ENCODE measurements around the gene TCFL5. TPM values are rescaled to one million over a fixed set of nuclear protein-coding genes. Genes with fewer than 3 reads are reported as not detected.

TCFL5 gene
- total and polyA plus RNA-seq, 5 experiments from 2014 or later = 1.0 to 13.4 (median 2.1) TPM

DNA sequence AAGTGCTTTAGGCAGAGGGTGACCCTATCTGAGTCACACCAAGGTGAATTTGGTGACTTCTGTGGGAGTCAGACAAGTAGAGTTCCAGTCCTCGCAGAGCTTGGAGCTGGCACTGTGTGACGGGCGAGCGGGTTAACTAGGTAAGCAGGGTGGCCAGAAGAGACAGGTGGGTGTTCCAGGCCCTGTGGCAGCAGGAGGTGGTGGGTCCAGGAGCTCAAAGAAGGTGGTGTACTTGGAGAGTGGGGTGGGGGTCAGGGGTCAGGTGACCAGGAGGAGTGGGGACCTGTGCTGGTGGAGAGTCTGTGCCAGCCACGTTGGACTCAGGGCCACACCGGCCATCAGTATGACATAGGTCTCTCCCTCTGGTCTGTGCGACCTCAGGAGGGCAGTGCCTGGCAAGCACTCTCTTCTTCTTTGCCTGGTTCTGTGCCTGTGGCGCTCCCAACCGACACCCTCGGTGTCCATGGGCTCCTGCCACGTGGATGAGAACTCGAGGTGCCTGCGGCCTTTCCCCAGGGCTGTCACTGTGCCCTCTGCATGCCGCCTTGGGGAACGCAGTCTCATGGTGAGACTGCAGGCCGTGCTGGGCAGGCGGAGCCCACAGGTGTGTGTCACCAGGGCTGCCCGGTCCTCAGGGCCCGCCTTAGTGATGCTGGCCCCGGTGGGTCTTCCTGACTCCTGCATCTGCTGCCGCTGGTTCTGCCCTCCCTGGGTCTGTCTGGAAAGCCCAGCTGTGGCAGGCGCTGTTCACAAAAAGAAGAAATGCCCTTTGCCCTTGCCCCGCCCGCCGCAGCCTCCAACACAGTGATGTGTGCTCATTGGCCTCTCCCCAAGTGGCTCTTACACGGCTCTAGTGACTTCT is 63.7 kb downstream of the TCFL5 start:
- H3K4me1 Mint-ChIP-seq = peaks cover 8 to 42% (median 30%) of the 10 kb centered on the region in 4 donors
- no peak for ATAC-seq
- POLR2A ChIA-PET = interaction anchor here (1.0 to 5.0 kb wide), 2 partner anchors 8 to 57 kb away, joined by 4 to 145 read pairs; partner anchors contain the start of gene OGFR
- DNase-seq = no peak
- peaks cover 0 to 26% (median 4%) of the 10 kb centered on the region in 3 donors for H3K36me3 Mint-ChIP-seq
- peak overlapping the region; percentile 69 to 89 (median 82) for H3K4me3 Mint-ChIP-seq
- no peaks in the 10 kb centered on the region for H3K27me3 Mint-ChIP-seq
- H3K27ac Mint-ChIP-seq = peak overlapping the region in 8 of 10 donors; percentile 63 to 90 (median 83)
- H3K9me3 Mint-ChIP-seq = no peaks in the 10 kb centered on the region

DNA sequence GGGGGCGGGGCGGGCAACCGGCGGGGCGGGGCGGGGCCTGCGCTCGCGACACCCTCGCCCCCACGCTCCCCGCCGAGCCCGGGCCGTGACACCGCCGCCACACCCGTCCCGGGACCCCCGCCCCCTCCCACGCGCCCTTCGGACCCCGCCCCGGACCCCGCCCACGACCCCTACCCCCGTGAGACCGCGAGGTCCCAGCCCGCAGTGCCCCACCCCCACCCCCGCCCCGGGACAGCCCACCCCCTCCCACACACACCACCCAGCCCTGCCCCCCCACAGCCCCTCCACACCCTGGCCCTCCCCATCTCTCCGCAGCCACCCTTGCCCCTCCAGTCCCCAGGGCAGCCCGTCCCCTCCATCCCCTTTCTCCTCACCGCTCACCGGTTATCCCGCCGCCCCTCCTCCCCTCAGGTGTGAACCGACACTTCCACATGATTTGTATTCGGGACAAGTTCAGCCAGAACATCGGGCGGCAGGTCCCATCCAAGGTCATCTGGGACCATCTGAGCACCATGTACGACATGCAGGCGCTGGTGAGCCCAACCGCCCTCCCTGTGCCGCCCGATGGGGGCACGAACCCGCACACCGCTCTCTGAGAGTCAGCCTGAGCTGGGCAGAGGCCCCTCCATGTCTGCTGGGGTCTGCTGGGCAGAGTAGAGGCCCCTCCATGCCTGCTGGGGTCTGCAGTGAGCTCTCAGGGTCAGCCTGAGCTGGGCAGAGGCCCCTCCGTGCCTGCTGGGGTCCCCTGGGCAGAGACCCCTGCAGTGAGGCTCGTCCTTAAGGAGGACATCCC is 64.7 kb downstream of the TCFL5 start:
- H3K27me3 Mint-ChIP-seq = no peaks in the 10 kb centered on the region
- ATAC-seq = no peak

DNA sequence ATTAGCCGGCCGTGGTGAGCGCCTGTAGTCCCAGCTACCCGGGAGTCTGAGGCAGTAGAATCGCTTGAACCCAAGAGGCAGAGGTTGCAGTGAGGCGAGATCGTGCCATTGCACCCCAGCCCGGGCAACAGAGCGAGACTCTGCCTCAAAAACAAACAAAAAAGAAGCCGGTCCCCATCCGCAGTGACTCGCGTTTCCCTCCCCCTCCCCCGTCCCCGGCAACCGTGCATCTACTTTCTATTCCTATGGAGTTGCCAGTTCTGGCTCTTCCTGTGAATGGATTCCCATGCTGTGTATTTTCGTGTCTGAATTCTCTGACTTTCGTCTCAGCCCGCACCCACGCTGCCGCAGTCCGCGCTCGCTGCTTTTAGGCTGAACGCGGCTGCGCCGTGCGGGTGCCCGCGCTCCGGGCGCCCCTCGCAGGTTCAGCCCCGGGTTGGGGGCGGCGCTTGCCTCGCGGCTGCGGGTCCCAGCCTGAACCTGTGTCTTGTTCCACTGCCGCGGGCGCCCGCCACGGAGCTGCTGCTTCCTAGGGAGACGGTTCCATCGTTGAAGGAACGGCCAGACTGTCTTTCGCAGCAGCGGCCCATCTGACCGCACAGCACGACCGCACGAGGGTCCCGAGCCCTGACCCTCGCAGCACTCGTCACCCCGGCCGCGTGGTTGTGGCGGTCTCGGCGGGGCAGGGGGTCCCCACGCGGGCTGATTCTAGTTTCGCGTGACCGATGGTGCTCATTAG is 66.4 kb downstream of the TCFL5 start:
- DNase-seq = peak; percentile 60 to 86 (median 70)
- peaks cover 14 to 50% (median 46%) of the 10 kb centered on the region in 4 donors for H3K4me1 Mint-ChIP-seq
- H3K27ac Mint-ChIP-seq = peak overlapping the region; percentile 88 to 98 (median 95)
- no peaks in the 10 kb centered on the region for H3K9me3 Mint-ChIP-seq
- peaks cover 0 to 19% (median 4%) of the 10 kb centered on the region in 3 donors for H3K36me3 Mint-ChIP-seq
- POLR2A ChIA-PET = interaction anchor here (0.7 to 5.0 kb wide), 27 partner anchors 9 to 385 kb away, joined by 3 to 145 read pairs (median 6); partner anchors contain the start of genes COL9A3, GID8, NTSR1 and OGFR
- H3K27me3 Mint-ChIP-seq = no peaks in the 10 kb centered on the region
- peak overlapping the region; percentile 82 to 90 (median 86) for H3K4me3 Mint-ChIP-seq
- ATAC-seq = peak; percentile 19 to 40

More for the DNA sequence above, 64.7 kb downstream of the TCFL5 start:
- peaks cover 0 to 26% (median 4%) of the 10 kb centered on the region in 3 donors for H3K36me3 Mint-ChIP-seq
- peak overlapping the region; percentile 69 to 89 (median 82) for H3K4me3 Mint-ChIP-seq
- H3K9me3 Mint-ChIP-seq = no peaks in the 10 kb centered on the region
- no peak for DNase-seq
- POLR2A ChIA-PET = interaction anchor here (0.6 to 5.0 kb wide), 12 partner anchors 9 to 145 kb away, joined by 3 to 145 read pairs (median 3); partner anchors contain the start of genes OGFR and TCFL5
- H3K27ac Mint-ChIP-seq = peak overlapping the region in 9 of 10 donors; percentile 11 to 92 (median 83)
- peaks cover 11 to 42% (median 37%) of the 10 kb centered on the region in 4 donors for H3K4me1 Mint-ChIP-seq

DNA sequence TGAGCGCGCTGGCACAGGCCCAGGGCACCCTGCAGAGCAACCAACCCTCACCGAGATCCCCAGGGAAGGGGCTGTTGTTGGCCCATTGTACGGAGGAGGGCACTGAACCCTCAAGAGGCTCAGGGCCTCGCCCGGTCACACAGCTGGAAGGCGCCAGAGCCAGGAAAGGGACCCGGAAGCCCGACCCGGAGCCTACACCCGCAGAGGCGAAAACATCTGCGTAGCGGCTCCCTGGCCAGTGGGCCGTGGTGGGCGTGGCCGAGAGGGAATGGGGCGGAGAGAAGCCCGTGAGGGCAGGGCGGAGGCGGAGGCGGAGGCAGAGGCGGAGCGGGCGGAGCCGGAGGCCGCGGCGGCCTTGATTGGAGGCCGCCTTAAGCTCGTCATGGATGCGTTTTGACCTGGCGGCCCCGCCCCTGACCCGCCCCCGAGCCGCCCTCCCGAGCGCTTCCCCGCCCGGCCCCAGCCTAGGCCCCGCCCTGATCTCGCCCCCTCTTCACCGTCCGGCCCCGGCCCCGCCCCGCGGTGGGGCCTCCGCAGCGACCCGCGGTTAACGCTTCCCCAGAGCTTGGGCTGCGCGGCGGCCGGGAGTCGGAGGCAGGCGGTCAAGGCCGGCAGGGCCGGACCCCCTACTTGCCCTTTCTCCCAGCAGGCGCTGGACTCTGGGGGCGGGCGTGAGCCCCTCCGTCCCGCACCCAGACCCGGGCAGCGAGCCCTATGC is 67.5 kb downstream of the TCFL5 start:
- peak overlapping the region; percentile 82 to 90 (median 86) for H3K4me3 Mint-ChIP-seq

DNA sequence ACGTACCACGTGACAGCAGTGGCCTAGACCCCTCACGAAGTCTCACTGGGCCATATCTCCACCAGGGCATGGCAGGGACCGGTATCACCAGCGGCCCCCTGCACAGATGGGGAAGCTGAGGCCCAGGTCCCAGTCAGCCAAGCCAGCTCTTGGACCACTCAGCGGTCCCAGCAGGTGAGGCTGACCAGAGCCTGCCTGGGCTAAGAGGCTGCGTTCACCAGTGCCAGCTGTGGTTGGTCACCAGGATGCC is 67.9 kb downstream of the TCFL5 start:
- Mint-ChIP-seq H3K4me1 (peaks cover 14 to 48% (median 43%) of the 10 kb centered on the region in 4 donors), H3K36me3 (peaks cover 0 to 4% (median 0%) of the 10 kb centered on the region in 3 donors), H3K27me3 (no peaks in the 10 kb centered on the region), H3K9me3 (no peaks in the 10 kb centered on the region), H3K4me3 (peak overlapping the region; percentile 72 to 90 (median 82)), H3K27ac (peak overlapping the region; percentile 88 to 98 (median 96))
- POLR2A ChIA-PET = interaction anchor here (0.7 to 5.0 kb wide), 33 partner anchors 8 to 672 kb away, joined by 3 to 145 read pairs (median 5); partner anchors contain the start of genes COL9A3, DIDO1, GID8 and NTSR1
- peak in 1 of 2 donors; percentile 0 for ATAC-seq
- DNase-seq = peak in 1 of 10 donors; percentile 31

More for the DNA sequence above, 67.5 kb downstream of the TCFL5 start:
- Mint-ChIP-seq H3K4me1 (peaks cover 14 to 48% (median 44%) of the 10 kb centered on the region in 4 donors), H3K36me3 (peaks cover 0 to 9% (median under 1%) of the 10 kb centered on the region in 3 donors), H3K27ac (peak overlapping the region; percentile 88 to 98 (median 96)), H3K9me3 (no peaks in the 10 kb centered on the region), H3K27me3 (no peaks in the 10 kb centered on the region)
- POLR2A ChIA-PET = interaction anchor here (0.6 to 5.0 kb wide), 46 partner anchors 8 to 946 kb away, joined by 3 to 145 read pairs (median 4); partner anchors contain the start of genes COL9A3, DIDO1, GID8 and NTSR1
- ATAC-seq (peak; percentile 62 to 75), DNase-seq (peak; percentile 83 to 97 (median 94))

DNA sequence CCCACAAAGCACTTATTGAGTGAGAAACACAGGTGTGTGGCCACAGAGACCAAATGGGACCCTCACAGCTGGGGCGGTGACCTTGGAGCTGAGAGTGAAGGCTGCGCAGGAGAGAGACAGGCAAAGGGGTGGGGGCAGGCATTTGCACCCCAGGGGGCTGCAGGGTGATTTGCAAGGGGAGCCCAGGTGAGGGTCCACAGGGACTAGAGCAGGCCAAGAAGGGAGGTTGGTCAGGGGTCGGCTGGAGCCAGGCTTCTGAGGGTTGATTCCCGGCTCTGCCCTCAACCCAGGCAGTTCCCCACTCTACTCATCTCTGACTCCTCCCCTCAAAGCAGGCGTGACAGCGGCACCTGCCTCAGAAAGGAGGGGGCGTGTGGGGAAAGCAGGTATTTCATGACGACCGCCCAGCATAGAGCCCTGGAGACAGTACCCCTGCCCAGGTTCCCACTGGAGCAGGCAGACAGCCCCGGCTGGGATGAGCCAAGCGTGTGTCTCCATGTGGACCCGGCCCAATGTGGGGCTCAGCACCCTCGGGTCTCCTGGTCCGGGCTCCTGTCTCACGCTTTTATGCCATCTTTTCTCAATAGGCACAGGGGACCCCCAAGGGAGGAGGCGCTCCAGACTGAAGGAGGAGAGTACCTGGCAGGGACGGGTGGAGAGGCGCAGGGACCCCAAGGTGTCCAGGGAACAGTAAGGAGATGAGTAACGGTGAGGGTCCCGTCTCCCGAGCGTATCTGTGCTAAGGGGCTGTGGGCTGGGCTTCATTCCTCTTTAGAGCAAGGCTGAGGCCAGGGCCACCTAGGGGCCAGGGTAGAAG is 68.5 kb downstream of the TCFL5 start:
- DNase-seq (peak in 6 of 10 donors; percentile 31 to 43 (median 38)), ATAC-seq (no peak)
- POLR2A ChIA-PET = interaction anchor here (0.6 to 5.0 kb wide), 31 partner anchors 7 to 309 kb away, joined by 3 to 145 read pairs (median 6); partner anchors contain the start of genes COL9A3, GID8, NTSR1 and OGFR
- Mint-ChIP-seq H3K9me3 (no peaks in the 10 kb centered on the region), H3K4me1 (peaks cover 11 to 44% (median 37%) of the 10 kb centered on the region in 4 donors), H3K4me3 (peak overlapping the region; percentile 72 to 90 (median 82)), H3K27ac (peak overlapping the region; percentile 88 to 98 (median 96)), H3K27me3 (no peaks in the 10 kb centered on the region), H3K36me3 (no peaks in the 10 kb centered on the region)

DNA sequence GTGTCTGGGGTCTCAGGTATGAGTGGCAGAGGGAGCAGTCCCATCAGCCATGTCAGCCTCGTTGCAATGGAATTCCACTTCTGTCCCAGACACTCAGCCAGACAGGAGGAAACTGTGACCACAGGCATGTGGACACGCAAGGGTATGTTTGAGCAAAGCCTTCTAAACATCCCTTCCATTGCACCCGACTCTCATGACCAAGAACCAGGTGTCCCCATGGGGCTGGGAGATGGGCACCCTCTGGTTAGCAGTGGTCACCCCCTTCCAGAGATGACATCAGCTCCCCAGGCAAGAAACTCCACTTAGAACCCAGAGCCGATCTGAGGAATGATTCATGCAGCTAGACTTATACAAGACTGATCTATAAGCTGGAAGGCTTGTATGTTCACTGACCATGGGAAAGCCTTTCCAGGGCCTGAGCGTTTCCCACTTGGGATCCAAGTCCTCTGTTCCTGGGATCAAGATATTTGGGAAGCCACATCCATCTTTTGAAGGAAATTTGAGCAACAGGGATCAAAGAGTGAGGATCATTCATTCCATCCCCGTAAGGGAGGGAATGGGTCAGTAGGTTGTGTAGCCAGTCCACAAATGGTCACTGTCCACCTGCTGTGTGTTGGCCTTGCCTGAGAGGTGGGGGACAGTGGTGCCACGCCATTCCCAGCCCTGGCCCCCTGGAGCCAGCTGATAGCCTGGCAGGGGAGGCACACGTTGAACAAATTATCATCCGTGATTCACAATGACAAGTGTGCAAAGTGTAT is 69.3 kb downstream of the TCFL5 start:
- POLR2A ChIA-PET = interaction anchor here (0.6 to 2.4 kb wide), 7 partner anchors 10 to 101 kb away, joined by 3 to 13 read pairs (median 4); partner anchors contain the start of gene OGFR
- no peak for DNase-seq
- ATAC-seq = no peak
- peak overlapping the region; percentile 74 to 98 (median 92) for H3K27ac Mint-ChIP-seq
- H3K9me3 Mint-ChIP-seq = no peaks in the 10 kb centered on the region
- no peaks in the 10 kb centered on the region for H3K36me3 Mint-ChIP-seq
- peak overlapping the region in 9 of 10 donors; percentile 6 to 90 (median 53) for H3K4me3 Mint-ChIP-seq
- no peaks in the 10 kb centered on the region for H3K27me3 Mint-ChIP-seq
- peaks cover 11 to 41% (median 30%) of the 10 kb centered on the region in 4 donors for H3K4me1 Mint-ChIP-seq

DNA sequence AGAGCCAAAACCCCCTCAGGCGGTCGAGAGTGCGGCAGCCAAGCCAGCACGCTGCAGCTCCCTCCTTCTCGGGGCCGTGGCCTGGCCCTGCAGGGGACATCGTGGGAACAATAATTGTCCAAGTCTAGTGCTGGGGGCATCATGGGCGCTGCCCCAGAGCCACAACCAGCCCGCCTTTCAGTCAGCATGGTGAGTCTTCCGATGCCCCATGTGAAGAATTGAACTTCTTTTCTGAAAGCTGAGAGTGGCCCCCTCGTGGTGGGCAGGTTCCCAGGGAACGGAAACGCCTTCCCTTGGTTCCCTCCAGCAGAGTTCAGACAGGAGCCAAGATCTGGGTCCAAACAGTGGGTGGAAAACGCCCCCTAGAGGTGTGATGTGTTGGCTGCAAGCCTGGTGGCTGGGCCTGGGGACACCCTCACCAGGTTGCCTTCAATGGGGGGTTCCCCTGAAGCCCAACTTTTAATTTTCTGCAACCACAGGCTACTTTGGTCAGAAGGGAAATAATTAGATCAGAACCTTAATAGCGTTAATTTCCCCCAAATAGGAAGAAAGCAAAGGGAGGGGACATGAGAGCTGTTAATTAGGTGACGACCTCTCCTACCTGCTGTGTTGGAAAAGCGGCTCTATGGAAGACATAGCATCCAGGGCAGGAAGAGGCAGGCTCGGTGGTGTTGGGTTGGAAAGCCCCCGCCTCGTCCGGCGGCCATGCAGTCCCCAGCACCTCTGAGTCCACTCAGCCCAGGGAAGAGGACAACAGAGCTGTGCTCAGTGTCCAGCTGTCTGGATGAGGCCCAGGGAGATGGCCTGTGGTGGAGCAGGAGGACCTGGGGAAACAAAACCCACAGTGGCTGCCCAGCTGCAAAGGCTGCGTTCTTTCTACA is 70.1 kb downstream of the TCFL5 start:
- ATAC-seq (no peak), DNase-seq (peak; percentile 35 to 81 (median 65))
- Mint-ChIP-seq H3K36me3 (no peaks in the 10 kb centered on the region), H3K4me3 (peak overlapping the region in 9 of 10 donors; percentile 20 to 78 (median 54)), H3K27me3 (no peaks in the 10 kb centered on the region), H3K4me1 (peaks cover 11 to 36% (median 26%) of the 10 kb centered on the region in 4 donors), H3K9me3 (no peaks in the 10 kb centered on the region), H3K27ac (peak overlapping the region in 9 of 10 donors; percentile 77 to 92 (median 85))
- POLR2A ChIA-PET = interaction anchor here (1.1 to 2.4 kb wide), 6 partner anchors 11 to 52 kb away, joined by 3 to 13 read pairs (median 6); partner anchors contain the start of gene OGFR

Measured in naive thymus-derived CD8-positive, alpha-beta T cell (primary cell).